HCT116 (cell line): Measurements from ENCODE around the gene CD69. TPM values are rescaled to one million over a fixed set of nuclear protein-coding genes. Genes with fewer than 3 reads are reported as not detected.

Source experiments
- ATAC-seq: fragments of 200-7000 bp; cut with Tn5 transposase; 2 replicates; pipeline ENCODE4 v1.9.1; 2020; ENCODE audit warnings: mild to moderate bottlenecking, moderate library complexity
- BruUV-seq: library from RNA; stranded (reverse); fragments of 400-500 nt; replicated peaks from 2 replicates; lab custom pipeline; 2021; lab: Mats Ljungman, UMichigan
- CTCF ChIA-PET: fragments of 300-600 bp; sonication (Branson Sonifier 250); formaldehyde crosslinking; loops from one replicate; lab custom pipeline; 2021; ENCODE audit warnings: antibody characterized with exemption; lab: Charles Lee
- POLR2A ChIA-PET: fragments of 300-600, 350-600 bp; sonication (Branson Sonifier 250); formaldehyde crosslinking; loops from one replicate; lab custom pipeline; 2021; ENCODE audit warnings: antibody characterized with exemption; lab: Charles Lee
- RAD21 ChIA-PET, 2 experiments: fragments of 300-600 bp; sonication (Branson Sonifier 250); formaldehyde crosslinking; loops; one replicate each; lab custom pipeline; 2023; ENCODE audit warnings: low total read pairs in 2 of 2; ENCODE audit not compliant: uncharacterized antibody in 2 of 2, unreplicated experiment in 2 of 2, low non-redundant PET in 1 of 2; lab: Charles Lee
- DNase-seq: peaks from one replicate; pipeline ENCODE4 v3.0.0-alpha.2; 2010; ENCODE audit warnings: low read depth, low spot score
- H2AFZ ChIP-seq: fragments of 200-600 bp; shearing (Covaris generic), sonication (generic); 2 replicates; pipeline ENCODE4 v1.6.1; 2017; ENCODE audit warnings: low read depth, mixed run types, mixed read lengths, antibody characterized with exemption, low read length; ENCODE audit not compliant: poor library complexity, severe bottlenecking
- H3K27ac ChIP-seq: 2 replicates; pipeline ENCODE4 v1.5.1; 2012; ENCODE audit warnings: low read depth, low read length
- H3K27me3 ChIP-seq: fragments of 200-600 bp; sonication (generic); 2 replicates; pipeline ENCODE4 v1.6.1; 2016; ENCODE audit warnings: mixed run types, low read length, mixed read lengths; ENCODE audit not compliant: insufficient read depth
- H3K36me3 ChIP-seq, 2 experiments: fragments of 200-500 bp in 1 of 2; fragments of 200-600 bp in 1 of 2; sonication (Bioruptor generic) in 1 of 2; sonication (generic) in 1 of 2; 2 replicates each; pipeline versions ENCODE4 v1.5.1 to v1.6.1; 2014 to 2016; ENCODE audit warnings: low read length in 2 of 2, inconsistent platforms in 1 of 2, mixed read lengths in 1 of 2, mixed run types in 1 of 2; ENCODE audit not compliant: insufficient read depth in 2 of 2, control insufficient read depth in 1 of 2
- H3K4me1 ChIP-seq, 2 experiments: fragments of 200-600 bp in 1 of 2; sonication (generic) in 1 of 2; 2 replicates each; pipeline versions ENCODE4 v1.5.1 to v1.6.1; 2012 to 2017; ENCODE audit warnings: low read length in 2 of 2, inconsistent platforms in 1 of 2, mild to moderate bottlenecking in 1 of 2, mixed read lengths in 1 of 2, mixed run types in 1 of 2, moderate library complexity in 1 of 2; ENCODE audit not compliant: insufficient read depth in 2 of 2, control insufficient read depth in 1 of 2
- H3K4me2 ChIP-seq: fragments of 200-600 bp; sonication (generic); 2 replicates; pipeline ENCODE4 v1.6.1; 2017; ENCODE audit warnings: mixed run types, low read length, mixed read lengths
- H3K4me3 ChIP-seq, 2 experiments: fragments of 200-600 bp in 1 of 2; sonication (generic) in 1 of 2; replicated peaks in 1 of 2; 2 replicates each; pipeline ENCODE4 v1.5.1; 2011 to 2016; ENCODE audit warnings: low read length in 2 of 2, control low read depth in 1 of 2, low read depth in 1 of 2, mild to moderate bottlenecking in 1 of 2, mixed read lengths in 1 of 2, mixed run types in 1 of 2
- H3K79me2 ChIP-seq: fragments of 200-600 bp; sonication (generic); 2 replicates; pipeline ENCODE4 v1.6.1; 2017; ENCODE audit warnings: mild to moderate bottlenecking, mixed run types, low read length, moderate library complexity, mixed read lengths; ENCODE audit not compliant: insufficient read depth
- H3K9ac ChIP-seq: fragments of 200-600 bp; sonication (generic); 2 replicates; pipeline ENCODE4 v1.6.1; 2016; ENCODE audit warnings: low read length, mixed read lengths
- H3K9me2 ChIP-seq: fragments of 200-600 bp; sonication (generic), shearing (Covaris generic); 2 replicates; pipeline ENCODE4 v1.6.1; 2017; ENCODE audit warnings: mixed run types, mild to moderate bottlenecking, moderate library complexity; ENCODE audit not compliant: insufficient read depth
- H3K9me3 ChIP-seq, 2 experiments: fragments of 200-500 bp in 1 of 2; fragments of 200-600 bp in 1 of 2; sonication (Bioruptor generic) in 1 of 2; sonication (generic) in 1 of 2; 2 replicates each; pipeline ENCODE4 v1.6.1; 2014 to 2017; ENCODE audit warnings: low read length in 2 of 2, mixed read lengths in 2 of 2, inconsistent platforms in 1 of 2, low read depth in 1 of 2, mild to moderate bottlenecking in 1 of 2, mixed run types in 1 of 2, moderate library complexity in 1 of 2; ENCODE audit not compliant: control insufficient read depth in 1 of 2, insufficient read depth in 1 of 2
- H4K20me1 ChIP-seq: fragments of 200-600 bp; sonication (generic), shearing (Covaris generic); 2 replicates; pipeline ENCODE4 v1.6.1; 2017; ENCODE audit warnings: mixed run types, mild to moderate bottlenecking, moderate library complexity; ENCODE audit not compliant: insufficient read depth
- ATF3 ChIP-seq: IDR thresholded peaks from 2 replicates; pipeline ENCODE4 v1.6.1; 2012
- CBX3 ChIP-seq: IDR thresholded peaks from 2 replicates; pipeline ENCODE4 v1.6.1; 2012; ENCODE audit warnings: low read depth
- CEBPB ChIP-seq: IDR thresholded peaks from 2 replicates; pipeline ENCODE4 v1.6.1; 2012; ENCODE audit warnings: low read depth
- CTCF ChIP-seq, 3 experiments: fragments of 200-600 bp in 1 of 3; sonication (generic) in 1 of 3; IDR thresholded peaks in 2 of 3; conservative IDR thresholded peaks in 1 of 3; 2 replicates each; pipeline ENCODE4 v1.5.1; 2012 to 2017; ENCODE audit warnings: low read depth in 2 of 3, low read length in 2 of 3, antibody characterized with exemption in 1 of 3, borderline replicate concordance in 1 of 3, control low read depth in 1 of 3, mild to moderate bottlenecking in 1 of 3, mixed read lengths in 1 of 3, mixed run types in 1 of 3, moderate library complexity in 1 of 3; ENCODE audit not compliant: insufficient read depth in 1 of 3
- EGR1 ChIP-seq: IDR thresholded peaks from 2 replicates; pipeline ENCODE4 v1.6.1; 2012; ENCODE audit warnings: low read depth
- ELF1 ChIP-seq: IDR thresholded peaks from 2 replicates; pipeline ENCODE4 v1.6.1; 2012; ENCODE audit warnings: low read depth, borderline replicate concordance
- EZH2 ChIP-seq: fragments of 200-600 bp; sonication (generic); IDR thresholded peaks from 2 replicates; pipeline ENCODE4 v1.6.1; 2017; ENCODE audit warnings: antibody characterized with exemption, mixed run types
- EZH2phosphoT487 ChIP-seq: fragments of 200-600 bp; IDR thresholded peaks from 2 replicates; pipeline ENCODE4 v1.6.1; 2018; ENCODE audit warnings: antibody characterized with exemption, borderline replicate concordance
- JUND ChIP-seq: IDR thresholded peaks from 2 replicates; pipeline ENCODE4 v1.6.1; 2012
- POLR2A ChIP-seq: IDR thresholded peaks from 2 replicates; pipeline ENCODE4 v1.7.0; 2011; ENCODE audit warnings: borderline replicate concordance; ENCODE audit not compliant: insufficient read depth, insufficient read length; ENCODE audit errors: extremely low read depth
- POLR2AphosphoS5 ChIP-seq: IDR thresholded peaks from 2 replicates; pipeline ENCODE4 v1.6.1; 2011; ENCODE audit warnings: mild to moderate bottlenecking, low read depth, low read length, moderate library complexity
- RAD21 ChIP-seq: IDR thresholded peaks from 2 replicates; pipeline ENCODE4 v1.6.1; 2012; ENCODE audit warnings: low read depth, mild to moderate bottlenecking
- SIN3A ChIP-seq: IDR thresholded peaks from 2 replicates; pipeline ENCODE4 v1.6.1; 2012; ENCODE audit warnings: low read depth
- SP1 ChIP-seq: IDR thresholded peaks from 2 replicates; pipeline ENCODE4 v1.6.1; 2012; ENCODE audit warnings: low read depth
- SRF ChIP-seq: IDR thresholded peaks from 2 replicates; pipeline ENCODE4 v1.6.1; 2012; ENCODE audit warnings: low read depth
- TCF7L2 ChIP-seq: IDR thresholded peaks from 2 replicates; pipeline ENCODE4 v1.7.0; 2011; ENCODE audit warnings: borderline replicate concordance, inconsistent platforms; ENCODE audit not compliant: insufficient read depth, insufficient read length; ENCODE audit errors: extremely low read depth
- ZFX ChIP-seq: fragments of 450-650 bp; IDR thresholded peaks from 2 replicates; pipeline ENCODE4 v1.6.1; 2017
- ZNF274 ChIP-seq: fragments of 200-500 bp; sonication (Bioruptor generic); IDR thresholded peaks from 2 replicates; pipeline ENCODE4 v1.6.1; 2014; ENCODE audit warnings: mild to moderate bottlenecking, low read depth, low read length, inconsistent platforms
- intact Hi-C: fragments of 100-400 bp; cut with micrococcal nuclease; formaldehyde crosslinking; loops from 2 replicates; pipeline ENCODE4 v1.10.0; 2022
- total RNA-seq: library from RNA; stranded (reverse); gene quantifications from one replicate; pipeline ENCODE4 v1.2.1, GENCODE V29; 2021; ENCODE audit not compliant: unreplicated experiment
- TF ChIP-seq, protein P1 (sequence below): IDR thresholded peaks from 2 replicates; pipeline ENCODE4 v1.6.1; 2012; ENCODE audit warnings: low read depth
- TF ChIP-seq, protein P2 (sequence below): IDR thresholded peaks from 2 replicates; pipeline ENCODE4 v1.6.1; 2011; ENCODE audit warnings: mild to moderate bottlenecking, low read length, moderate library complexity; ENCODE audit not compliant: insufficient replicate concordance; ENCODE audit errors: extremely low read depth

The CD69 gene
- total RNA-seq, 1 experiment from 2014 or later: not detected

- peaks cover 63% of the 10 kb centered on the region for H3K27me3 ChIP-seq
- no peak for ATAC-seq
- intact Hi-C loops: no loop called here
Observed at GRCh38 chr12:9729082-9729481, 31.6 kb downstream of the CD69 start.

More at GRCh38 chr12:9729082-9729481, 31.6 kb downstream of the CD69 start:
- no peaks in the 10 kb centered on the region for H3K79me2 ChIP-seq
- H4K20me1 ChIP-seq: no peaks in the 10 kb centered on the region
- no TSS peak for BruUV-seq
- TF ChIP-seq TCF7L2 (no peak), EZH2phosphoT487 (no peak), CBX3 (no peak), ZFX (no peak), ZNF274 (no peak), EGR1 (no peak), POLR2AphosphoS5 (no peak), ATF3 (no peak), SIN3A (no peak), ELF1 (no peak), SP1 (no peak), EZH2 (no peak), CTCF (IDR thresholded peaks at IDR 0.05 in 2 of 3, conservative IDR thresholded peaks at IDR 0.05 in 1 of 3; ENCODE audit: borderline replicate concordance in 1 of 3, insufficient read depth in 1 of 3, low read depth in 2 of 3, low read length in 2 of 3) (no peak), POLR2A (no peak), JUND (no peak), SRF (no peak), CEBPB (no peak), RAD21 (no peak)
- TF ChIP-seq, protein P1, sequence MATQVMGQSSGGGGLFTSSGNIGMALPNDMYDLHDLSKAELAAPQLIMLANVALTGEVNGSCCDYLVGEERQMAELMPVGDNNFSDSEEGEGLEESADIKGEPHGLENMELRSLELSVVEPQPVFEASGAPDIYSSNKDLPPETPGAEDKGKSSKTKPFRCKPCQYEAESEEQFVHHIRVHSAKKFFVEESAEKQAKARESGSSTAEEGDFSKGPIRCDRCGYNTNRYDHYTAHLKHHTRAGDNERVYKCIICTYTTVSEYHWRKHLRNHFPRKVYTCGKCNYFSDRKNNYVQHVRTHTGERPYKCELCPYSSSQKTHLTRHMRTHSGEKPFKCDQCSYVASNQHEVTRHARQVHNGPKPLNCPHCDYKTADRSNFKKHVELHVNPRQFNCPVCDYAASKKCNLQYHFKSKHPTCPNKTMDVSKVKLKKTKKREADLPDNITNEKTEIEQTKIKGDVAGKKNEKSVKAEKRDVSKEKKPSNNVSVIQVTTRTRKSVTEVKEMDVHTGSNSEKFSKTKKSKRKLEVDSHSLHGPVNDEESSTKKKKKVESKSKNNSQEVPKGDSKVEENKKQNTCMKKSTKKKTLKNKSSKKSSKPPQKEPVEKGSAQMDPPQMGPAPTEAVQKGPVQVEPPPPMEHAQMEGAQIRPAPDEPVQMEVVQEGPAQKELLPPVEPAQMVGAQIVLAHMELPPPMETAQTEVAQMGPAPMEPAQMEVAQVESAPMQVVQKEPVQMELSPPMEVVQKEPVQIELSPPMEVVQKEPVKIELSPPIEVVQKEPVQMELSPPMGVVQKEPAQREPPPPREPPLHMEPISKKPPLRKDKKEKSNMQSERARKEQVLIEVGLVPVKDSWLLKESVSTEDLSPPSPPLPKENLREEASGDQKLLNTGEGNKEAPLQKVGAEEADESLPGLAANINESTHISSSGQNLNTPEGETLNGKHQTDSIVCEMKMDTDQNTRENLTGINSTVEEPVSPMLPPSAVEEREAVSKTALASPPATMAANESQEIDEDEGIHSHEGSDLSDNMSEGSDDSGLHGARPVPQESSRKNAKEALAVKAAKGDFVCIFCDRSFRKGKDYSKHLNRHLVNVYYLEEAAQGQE: no peak
- TF ChIP-seq, protein P2, sequence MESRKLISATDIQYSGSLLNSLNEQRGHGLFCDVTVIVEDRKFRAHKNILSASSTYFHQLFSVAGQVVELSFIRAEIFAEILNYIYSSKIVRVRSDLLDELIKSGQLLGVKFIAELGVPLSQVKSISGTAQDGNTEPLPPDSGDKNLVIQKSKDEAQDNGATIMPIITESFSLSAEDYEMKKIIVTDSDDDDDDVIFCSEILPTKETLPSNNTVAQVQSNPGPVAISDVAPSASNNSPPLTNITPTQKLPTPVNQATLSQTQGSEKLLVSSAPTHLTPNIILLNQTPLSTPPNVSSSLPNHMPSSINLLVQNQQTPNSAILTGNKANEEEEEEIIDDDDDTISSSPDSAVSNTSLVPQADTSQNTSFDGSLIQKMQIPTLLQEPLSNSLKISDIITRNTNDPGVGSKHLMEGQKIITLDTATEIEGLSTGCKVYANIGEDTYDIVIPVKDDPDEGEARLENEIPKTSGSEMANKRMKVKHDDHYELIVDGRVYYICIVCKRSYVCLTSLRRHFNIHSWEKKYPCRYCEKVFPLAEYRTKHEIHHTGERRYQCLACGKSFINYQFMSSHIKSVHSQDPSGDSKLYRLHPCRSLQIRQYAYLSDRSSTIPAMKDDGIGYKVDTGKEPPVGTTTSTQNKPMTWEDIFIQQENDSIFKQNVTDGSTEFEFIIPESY: no peak
- no peak overlapping the region for H2AFZ ChIP-seq
- CTCF ChIA-PET: interaction anchor here (3.0 kb wide), 1 partner anchor 14 kb away, joined by 20 read pairs; no protein-coding TSS in a partner anchor
- H3K36me3 ChIP-seq: no peaks in the 10 kb centered on the region
- H3K4me1 ChIP-seq: no peaks in the 10 kb centered on the region
- no peak overlapping the region for H3K9ac ChIP-seq
- DNase-seq: no peak
- RAD21 ChIA-PET: no interaction called here
- POLR2A ChIA-PET: interaction anchor here (1.0 kb wide), 1 partner anchor 15 kb away, joined by 3 read pairs; no protein-coding TSS in a partner anchor
- no peaks in the 10 kb centered on the region for H3K9me2 ChIP-seq
- no peak overlapping the region for H3K4me3 ChIP-seq
- H3K27ac ChIP-seq: no peak overlapping the region
- H3K4me2 ChIP-seq: no peak overlapping the region
- no peaks in the 10 kb centered on the region for H3K9me3 ChIP-seq
